Heart left ventricle (tissue), 13 donors: ENCODE measurements around the gene YPEL4.

Experiments used
- POLR2A ChIP-seq, 2 donors: fragments of 450-650 bp; IDR thresholded peaks; one replicate each; pipeline ENCODE4 v1.6.1; 2017; ENCODE audit warnings: antibody characterized with exemption in 2 of 2, mild to moderate bottlenecking in 2 of 2, moderate library complexity in 2 of 2
- TF ChIP-seq, protein P1 (sequence below), 12 donors: fragments of 200-600 bp; sonication (generic) in 4 of 12; IDR thresholded peaks; one replicate each; pipeline versions ENCODE4 v1.5.0 to v1.8.0; 2018 to 2022; ENCODE audit warnings: antibody characterized with exemption in 12 of 12, mild to moderate bottlenecking in 5 of 12
- donor health status: ischemic (EF 13 %, LVEDD 7.1; RV severe dilation, severe dysfunction).
- donor health status: DM: no; HTN: yes; CAD: no.
- donor health status: DM: no; HTN: no; CAD: no.
- donor health status: ischemic (EF 25% LVEDD 6.9; RV normal size, moderate dysfunction).
- donor health status: ischemic (EF 25% LVEDD 5.7; RV mildly dilated, moderate dysfunction).
- donor health status: ischemic (EF 35%, LVEDD 5.7; RV mildly dilated, moderate dysfunction).
- donor health status: nonischemic (EF 11% LVEDD 7.7; RV severe dilation, severe dysfunction).
- donor health status: DM: yes; HTN: yes; CAD: no.
- donor health status: PGD.
- donor health status: ischemic (EF 29% LVEDD 5.4; RV normal size, mild dysfunction).
- donor health status: nonischemic (EF 23%, LVEDD 6.1; RV moderate dilation, normal function).

- no peak for TF ChIP-seq POLR2A (IDR thresholded peaks at IDR 0.05)
- TF ChIP-seq, protein P1, sequence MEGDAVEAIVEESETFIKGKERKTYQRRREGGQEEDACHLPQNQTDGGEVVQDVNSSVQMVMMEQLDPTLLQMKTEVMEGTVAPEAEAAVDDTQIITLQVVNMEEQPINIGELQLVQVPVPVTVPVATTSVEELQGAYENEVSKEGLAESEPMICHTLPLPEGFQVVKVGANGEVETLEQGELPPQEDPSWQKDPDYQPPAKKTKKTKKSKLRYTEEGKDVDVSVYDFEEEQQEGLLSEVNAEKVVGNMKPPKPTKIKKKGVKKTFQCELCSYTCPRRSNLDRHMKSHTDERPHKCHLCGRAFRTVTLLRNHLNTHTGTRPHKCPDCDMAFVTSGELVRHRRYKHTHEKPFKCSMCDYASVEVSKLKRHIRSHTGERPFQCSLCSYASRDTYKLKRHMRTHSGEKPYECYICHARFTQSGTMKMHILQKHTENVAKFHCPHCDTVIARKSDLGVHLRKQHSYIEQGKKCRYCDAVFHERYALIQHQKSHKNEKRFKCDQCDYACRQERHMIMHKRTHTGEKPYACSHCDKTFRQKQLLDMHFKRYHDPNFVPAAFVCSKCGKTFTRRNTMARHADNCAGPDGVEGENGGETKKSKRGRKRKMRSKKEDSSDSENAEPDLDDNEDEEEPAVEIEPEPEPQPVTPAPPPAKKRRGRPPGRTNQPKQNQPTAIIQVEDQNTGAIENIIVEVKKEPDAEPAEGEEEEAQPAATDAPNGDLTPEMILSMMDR (IDR thresholded peaks at IDR 0.05) = no peak
Measured at GRCh38 chr11:57626895-57627294, 22.8 kb downstream of the YPEL4 start.
